EL (cell line): ENCODE measurements around the gene UBE3B.

Experiments
- DNase-seq: peaks from one replicate; pipeline ENCODE4 v3.0.0-alpha.2; 2016

UBE3B gene

DNA sequence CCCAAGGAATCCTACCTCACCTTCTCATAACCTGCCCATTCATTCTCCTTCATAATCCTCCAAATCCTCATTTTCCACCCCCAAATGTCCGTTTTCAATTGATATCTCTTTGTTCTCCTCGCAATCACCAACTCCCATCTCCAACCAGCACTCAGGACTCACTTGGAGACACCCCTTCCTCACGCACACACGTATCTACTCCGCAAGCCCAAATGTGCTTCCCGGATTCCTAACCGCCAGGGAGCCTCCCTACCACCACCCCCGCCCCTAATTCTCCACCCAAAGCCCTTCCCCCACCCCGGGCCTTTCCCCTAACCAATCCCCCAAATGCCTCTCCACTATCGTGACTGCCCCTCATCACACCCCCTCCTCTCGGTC lies 638 bp upstream of the UBE3B start:
- DNase-seq: no peak

DNA sequence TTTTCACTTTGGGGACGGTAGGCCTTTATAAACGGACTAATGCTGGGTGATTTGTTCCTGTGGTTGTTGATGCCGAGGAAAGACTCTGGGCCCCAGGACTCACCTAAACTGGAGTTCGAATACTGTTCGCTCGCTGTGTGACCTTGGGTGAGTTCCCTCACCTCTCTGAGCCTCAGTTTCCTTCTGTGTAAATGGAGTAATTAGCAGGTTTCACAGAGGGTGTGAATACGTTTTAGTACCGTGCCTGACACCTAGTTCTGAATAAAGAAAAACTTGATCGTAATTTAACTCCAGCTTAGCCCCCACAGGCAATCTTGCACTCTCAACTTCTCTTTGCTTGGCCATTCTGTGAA lies 505 bp downstream of the UBE3B start:
- no peak for DNase-seq

DNA sequence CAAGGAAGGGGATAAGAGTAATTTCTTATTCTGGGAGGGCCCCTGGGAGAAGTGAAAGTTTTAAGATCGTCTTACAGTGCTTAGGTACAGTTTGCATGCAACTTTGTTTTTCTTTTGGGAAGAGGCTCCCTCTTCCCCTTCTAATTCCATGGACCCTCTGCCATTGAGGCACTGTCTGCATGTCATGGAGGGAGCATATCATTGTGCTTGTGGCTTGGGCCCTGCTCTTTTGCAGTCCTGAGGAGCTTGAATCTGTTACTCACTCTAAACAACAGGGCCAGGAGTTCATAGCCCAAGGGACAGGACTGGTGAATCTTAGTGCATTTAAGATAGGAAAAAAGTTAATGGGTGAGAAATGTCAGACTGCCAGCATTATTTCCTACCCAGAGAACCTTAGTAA lies 2.3 kb downstream of the UBE3B start:
- DNase-seq: no peak

DNA sequence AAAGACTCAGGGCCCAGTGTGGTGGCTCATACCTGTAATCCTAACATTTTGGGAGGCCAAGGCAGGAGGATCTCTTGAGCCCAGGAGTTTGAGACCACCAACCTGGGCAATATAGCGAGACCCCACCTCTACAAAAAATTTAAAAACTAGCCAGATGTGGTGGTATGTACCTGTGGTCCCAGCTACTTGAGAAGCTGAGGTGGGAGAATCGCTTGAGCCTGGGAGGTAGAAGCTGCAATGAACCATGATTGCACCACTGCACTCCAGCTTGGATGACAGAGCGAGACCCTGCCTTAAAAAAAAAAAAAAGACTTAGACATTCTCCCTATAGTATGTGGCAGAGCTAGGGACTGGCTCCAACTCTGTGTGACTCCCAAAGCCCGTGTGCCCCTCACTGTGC lies 2.9 kb downstream of the UBE3B start:
- no peak for DNase-seq

DNA sequence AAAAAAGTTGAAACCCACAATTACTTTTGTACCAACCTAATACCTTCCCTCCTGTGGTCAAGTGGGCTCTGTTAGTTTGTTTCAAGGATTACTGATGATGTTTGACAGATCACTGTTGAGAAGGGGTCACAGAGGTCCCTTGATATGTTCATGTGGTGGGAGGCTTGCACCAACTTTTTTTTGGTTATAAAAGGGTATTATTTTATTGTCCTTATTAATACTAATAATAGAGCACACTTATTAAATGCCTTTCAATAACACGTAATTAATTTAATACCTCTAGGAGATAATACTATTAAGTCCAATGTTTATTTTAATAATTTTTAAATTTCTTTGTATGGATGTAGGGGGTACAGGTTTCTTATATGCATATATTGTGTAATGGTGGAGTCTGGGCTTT lies 4.4 kb downstream of the UBE3B start:
- DNase-seq: no peak

DNA sequence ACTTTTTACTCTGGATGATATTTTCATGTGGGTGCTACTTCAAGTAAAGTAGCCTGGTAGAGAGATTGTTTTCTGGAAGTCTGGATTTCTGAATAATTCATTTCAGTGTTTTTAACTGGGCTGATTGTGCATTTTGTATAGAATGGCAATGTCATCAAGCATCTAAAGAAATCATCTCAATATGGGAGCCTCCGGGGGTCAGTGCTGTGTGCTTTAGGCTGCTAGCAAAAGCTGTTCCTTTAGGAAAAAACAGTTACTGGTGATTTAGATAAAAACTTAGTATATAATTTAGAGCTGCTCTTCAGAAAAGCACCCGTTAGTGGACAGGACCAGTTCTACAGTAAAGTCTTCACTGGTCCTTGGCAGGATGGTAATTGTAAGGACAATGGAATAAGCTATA lies 5.1 kb downstream of the UBE3B start:
- DNase-seq: no peak

DNA sequence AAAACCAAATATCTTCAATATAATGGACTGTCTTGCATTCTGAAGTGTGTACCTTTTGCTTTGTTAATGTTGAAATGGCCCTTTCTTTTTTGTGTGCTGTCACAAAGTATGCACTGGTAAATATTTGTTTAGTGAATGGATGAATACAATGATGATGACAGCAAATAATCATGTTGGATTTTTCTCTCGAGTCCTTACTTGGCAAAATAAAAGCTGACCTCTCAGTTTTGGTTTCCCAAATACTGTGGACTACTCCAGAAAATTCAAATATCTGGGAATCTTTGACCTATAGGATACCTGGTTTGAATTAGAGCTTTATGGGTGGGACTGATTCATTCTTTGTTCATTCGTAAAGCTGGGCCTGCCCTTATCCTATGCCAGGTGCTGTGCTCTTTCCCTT lies 5.5 kb downstream of the UBE3B start:
- no peak for DNase-seq

DNA sequence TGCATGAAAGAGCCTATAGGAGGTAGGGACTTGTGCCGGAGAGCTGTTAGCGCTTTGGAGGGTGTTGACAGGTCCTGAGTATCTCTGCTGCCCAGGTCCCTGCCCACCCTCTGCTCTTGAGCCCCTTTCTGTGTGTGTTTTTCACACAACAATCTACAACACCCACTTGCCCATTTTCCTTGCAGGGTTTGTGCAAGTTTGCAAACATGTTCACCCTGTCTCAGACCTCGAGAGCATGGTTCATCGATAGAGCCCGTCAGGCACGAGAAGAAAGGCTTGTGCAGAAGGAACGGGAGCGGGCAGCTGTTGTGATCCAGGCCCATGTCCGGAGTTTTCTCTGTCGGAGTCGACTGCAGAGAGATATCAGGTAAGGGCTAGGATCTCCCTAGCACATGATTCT lies 5.9 kb downstream of the UBE3B start:
- DNase-seq: no peak

DNA sequence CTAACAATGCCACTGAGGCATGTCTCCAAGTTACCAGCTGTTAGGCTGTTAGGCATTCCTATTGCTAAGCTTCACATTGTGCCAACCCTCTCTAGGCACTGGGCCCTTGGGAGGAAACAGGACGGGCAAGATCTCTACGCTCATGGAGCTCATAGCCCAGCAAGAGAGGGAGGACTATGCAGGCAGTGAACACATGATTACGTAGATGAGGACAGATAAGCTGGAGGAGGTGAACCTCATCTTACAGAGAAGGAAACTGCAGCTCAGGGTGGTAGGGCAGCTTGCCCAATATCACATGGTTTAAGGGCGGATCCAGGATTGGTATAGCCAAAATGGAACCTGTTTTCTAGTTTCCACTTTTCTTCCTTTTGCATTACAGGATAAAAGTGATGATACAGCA lies 7.8 kb downstream of the UBE3B start:
- DNase-seq: no peak

DNA sequence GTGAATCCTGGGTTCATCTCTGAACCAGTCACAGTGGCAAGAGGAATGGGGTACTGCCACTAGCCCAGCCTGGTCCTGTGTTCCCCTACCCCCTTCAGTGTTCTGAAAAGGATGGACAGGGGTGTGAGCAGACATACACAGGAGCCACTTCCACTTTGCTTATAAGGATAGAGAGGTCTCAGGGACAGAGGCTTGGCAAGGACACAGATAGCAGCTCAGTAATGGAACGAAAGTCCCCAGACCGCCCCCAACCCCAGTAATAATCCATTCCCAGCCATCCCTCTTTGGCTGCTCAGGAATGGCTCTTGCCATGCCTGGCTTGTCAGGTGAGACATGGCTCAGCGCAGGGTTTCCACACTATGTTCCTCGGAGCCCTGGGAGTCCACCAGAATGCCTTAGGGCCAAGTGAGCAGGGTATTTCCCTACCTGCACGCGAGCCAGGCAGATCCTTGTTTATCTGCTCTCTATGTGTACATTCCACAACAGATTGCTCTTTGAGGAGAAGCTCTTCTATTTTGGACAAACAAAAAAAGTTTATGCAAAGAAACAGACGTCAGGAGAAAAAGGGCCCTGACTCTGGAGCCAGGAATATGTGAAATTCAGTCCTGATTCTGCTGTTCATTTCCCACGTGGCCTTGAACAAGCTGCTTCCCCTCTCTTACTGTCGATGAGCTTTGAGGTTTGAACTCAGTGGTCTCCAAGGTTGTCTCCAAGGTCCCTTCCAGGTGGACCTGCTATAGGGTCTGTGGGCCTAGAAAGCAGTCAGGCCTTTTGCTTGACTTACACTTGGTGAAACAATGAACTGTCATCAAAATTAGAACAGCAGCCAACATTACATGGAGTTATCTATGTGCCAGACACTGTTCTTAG lies 10.0 kb downstream of the UBE3B start:
- no peak for DNase-seq

DNA sequence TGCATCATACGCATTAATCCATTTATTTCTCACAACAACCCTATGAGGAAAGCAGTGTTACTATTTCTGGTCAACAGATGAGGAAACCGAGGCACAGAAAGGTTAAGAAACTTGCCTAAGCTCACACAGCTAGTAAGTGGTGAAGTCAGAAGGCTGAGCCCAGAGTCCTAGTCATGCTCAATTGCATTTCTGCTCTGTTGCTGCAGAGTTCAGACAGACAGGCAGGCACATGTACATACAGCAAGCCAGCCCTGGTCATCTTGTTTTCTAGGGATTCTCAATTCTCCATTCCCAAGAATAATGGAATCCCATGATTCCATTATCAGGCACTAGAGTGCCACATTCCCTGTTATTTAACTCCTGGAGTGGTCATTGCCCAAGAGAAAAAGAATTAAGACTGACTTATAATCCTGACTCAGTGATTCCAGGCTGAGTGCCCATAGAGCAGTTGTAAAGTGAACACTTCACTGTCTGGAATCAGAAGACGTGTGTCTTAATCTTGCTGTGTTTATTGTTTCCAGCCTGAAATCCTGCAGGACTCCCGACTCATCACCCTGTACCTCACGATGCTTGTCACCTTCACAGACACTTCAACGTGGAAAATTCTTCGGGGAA lies 10.7 kb downstream of the UBE3B start:
- DNase-seq: no peak

DNA sequence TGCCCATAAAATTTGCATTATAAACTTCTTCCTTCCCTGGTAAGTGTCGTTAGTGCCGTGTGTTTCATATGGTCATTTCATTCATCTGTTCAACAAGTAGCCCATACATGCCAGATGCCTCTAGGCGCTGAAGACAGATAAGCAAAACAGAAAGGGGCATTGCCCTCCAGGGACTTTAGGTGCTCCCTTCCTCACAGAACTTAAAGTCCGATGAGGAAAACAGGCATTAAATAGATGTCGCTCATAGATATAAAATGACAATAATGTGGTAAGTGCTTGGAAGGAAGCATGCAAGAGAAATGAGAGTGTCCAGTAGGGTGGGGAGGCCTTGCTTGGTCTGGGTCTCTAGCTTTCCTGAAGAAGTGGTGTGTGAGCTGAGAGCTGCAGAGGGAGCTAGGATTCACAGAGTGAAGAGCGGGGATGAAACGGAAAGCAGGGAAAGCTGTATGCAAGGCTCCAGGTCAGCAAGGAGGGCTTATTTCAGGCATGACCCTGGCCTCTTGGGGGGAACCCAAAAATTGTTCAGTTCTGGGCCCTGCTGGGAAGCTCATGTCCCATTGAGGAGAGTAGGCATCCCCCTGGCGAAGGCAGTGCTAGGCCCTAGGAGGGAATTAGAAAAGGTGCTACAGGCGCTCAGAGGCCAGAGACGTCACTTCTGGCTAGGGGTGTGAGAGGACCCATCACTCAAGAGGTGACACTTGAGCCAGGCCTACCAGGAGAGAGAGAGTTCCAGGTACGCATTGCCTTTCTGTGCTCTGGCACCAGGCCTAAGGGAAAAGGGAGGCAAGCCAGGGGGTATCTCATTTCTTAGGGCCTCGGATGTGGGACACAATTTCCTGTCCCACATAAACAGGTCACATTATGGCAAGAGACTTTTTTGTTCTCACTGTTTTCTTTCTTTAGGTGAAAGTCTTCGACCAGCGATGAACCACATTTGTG lies 11.9 kb downstream of the UBE3B start:
- no peak for DNase-seq

DNA sequence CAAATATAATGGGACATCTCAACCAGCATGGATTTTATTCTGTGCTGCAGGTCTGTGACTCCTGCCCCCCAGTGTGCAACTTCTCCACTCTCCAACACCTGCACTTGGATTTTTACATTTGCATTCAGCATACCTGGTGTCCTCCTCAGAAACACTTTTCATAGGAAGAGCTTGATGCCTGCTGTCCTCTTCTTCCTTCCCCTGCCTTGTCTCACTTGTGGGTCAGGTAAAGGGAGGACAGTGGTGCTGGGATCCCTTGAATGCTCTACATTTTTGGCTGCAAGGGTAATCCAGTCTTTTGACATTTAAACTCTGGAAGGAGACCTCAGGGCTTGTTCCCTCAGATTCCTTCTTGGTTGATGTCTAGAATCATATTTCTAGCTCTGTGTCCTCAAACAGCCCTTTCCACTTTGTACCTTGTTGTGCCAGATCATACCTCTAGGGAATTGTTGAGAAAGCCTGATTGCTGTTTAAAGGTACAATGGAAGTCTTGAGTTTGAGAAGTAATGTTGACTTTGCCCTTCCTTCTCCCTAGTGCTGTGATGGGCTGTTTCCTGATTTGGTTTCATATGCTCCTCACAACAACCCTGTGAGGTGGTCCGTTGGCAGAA lies 12.6 kb downstream of the UBE3B start:
- DNase-seq: no peak

DNA sequence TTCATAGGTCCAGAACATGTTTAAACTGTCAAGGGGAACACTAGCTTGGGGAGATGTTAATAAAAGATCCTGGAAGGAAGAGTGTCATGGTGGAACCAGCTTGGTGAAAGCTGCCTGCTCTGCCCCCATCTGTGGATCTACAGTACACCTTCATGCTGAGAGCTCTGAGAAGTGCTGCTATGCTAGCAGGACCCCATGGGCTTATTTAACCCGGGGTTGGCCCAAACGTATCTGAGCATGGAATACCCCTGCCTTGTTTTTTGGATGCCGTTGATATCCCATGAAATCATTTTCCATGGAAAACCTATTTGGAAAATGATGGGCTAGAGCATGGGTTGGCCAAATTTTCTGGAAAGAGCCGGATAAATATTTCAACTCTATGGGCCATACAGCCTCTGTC lies 14.2 kb downstream of the UBE3B start:
- DNase-seq: no peak

DNA sequence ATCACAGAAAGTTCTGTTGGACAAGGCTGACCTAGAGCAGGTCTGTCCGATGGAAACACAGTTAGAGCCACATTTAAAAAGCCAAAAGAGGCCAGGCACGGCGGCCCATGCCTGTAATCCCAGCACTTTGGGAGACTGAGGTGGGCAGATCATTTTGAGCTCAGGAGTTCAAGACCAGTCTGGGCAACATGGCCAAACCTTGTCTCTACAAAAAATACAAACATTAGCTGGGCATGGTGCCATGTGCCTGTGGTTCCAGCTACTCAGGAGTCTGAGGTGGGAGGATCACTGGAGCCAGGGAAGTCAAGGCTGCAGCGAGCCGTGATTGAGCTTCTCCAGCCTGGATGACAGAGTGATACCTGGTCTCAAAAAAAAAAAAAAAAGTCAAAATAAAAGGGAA lies 14.9 kb downstream of the UBE3B start:
- DNase-seq: no peak

DNA sequence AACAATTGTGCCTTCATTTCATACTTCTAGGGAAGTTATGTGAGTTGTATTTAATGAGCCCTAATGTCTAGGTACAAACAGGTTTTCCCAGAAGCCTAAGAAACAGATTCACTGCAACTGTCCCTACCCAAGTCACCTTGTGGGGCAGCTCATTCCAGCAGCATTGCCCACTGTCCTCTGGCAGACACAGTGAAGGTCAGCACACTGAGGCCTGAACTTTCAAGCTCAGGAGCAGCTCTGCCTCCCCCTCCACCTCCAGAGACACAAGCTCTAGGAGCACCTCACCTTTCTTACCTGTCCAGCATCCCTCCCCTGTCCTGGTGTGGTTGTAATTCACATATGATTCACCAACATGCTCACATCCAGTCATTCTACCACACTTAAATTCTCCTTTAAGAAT lies 15.7 kb downstream of the UBE3B start:
- DNase-seq: no peak

DNA sequence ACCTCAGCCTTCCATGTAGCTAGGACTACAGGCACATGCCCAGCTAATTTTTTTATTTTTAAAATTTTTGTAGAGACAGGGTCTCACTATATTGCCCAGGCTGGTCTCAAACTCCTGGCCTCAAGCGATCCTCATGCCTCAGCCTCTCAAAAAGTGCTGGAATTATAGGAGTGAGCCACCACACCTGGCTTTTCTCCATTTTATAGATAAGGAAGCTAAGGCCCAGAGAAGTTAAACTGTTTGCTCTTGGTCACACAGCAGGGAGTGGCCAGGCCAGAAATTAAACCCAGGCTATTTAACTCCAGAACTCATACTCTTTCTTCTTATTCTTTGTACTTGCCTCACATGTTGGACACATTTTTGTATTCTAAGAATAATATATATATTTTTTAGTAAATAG lies 16.5 kb downstream of the UBE3B start:
- DNase-seq: no peak

DNA sequence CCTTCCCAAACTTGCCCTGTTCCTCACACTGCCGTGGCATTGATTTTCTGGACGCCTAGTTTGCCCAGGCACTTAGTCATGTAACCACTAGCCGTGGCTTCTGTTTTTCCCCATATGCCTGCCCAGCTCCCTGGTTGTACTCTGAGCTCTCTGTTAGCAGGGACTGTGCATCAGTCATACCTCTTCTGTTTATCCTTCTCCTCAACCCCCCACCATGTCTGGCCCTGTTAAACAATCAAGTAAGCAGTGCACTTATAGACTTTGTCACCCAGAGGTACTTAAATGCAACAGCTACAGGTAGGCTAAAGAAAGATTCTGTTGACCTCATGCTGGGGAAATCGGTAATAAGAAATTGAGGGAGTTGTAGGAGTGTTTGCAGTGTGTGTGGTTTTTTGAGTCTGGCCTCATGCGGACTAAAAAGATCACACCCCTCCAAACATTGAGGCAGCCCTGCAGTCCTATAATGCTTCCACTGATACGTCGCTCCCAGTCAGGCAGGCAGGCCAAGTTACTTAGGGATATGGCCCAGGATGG lies 17.0 kb downstream of the UBE3B start:
- DNase-seq: no peak

DNA sequence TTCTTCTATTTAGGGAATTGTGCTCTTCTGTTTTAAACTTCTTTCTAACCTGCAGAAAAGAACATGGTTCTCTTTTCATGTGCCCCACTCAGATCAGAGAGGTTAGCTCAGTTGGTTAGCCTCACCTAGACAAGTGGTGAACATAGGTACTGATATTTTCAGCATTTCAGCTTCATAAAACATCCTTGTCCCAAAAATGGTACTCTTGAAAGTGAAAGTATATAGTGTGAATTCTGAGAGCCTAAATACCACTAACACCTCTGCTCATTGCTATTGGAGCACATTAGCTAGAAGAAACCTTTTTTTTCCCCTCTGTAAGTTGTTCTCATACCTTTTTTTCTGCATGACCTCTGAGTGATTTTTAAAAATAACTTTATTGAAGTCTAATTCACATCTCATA lies 17.6 kb downstream of the UBE3B start:
- DNase-seq: no peak

DNA sequence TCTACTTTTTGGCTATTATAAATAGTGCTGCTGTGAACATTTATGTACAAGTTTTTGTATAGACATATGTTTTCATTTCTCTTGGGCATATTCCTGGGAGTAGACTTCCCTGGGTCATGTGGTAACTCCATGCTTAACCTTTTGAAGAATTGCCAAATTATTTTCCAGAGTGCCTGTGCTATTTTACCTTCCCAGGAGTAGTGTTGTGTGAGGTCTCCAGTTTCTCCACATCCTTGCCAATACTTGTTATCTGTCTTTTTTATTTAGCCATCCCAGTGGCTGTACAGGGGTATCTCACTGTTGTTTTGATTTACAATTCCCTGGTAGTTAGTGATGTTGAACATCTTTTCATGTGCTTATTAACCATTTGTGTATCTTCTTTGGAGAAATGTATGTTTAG lies 18.9 kb downstream of the UBE3B start:
- no peak for DNase-seq

DNA sequence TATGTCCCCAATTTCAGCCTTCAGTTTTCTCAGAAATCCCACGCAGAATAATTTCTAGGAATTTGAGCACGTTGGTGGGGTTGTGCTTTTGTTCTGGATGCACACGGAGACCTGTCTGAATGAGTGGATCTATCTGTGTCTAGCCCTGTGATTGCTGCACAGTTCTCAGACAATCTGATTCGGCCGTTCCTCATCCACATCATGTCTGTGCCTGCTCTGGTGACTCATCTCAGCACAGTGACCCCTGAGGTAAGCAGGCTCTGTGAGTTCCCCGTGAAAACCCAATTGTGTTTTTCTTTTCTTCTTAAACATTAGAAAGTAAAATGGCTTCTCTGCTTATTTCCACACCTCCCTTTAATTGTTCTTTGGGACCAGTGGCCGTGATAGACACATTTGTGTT lies 20.2 kb downstream of the UBE3B start:
- peak; percentile 26 for DNase-seq

DNA sequence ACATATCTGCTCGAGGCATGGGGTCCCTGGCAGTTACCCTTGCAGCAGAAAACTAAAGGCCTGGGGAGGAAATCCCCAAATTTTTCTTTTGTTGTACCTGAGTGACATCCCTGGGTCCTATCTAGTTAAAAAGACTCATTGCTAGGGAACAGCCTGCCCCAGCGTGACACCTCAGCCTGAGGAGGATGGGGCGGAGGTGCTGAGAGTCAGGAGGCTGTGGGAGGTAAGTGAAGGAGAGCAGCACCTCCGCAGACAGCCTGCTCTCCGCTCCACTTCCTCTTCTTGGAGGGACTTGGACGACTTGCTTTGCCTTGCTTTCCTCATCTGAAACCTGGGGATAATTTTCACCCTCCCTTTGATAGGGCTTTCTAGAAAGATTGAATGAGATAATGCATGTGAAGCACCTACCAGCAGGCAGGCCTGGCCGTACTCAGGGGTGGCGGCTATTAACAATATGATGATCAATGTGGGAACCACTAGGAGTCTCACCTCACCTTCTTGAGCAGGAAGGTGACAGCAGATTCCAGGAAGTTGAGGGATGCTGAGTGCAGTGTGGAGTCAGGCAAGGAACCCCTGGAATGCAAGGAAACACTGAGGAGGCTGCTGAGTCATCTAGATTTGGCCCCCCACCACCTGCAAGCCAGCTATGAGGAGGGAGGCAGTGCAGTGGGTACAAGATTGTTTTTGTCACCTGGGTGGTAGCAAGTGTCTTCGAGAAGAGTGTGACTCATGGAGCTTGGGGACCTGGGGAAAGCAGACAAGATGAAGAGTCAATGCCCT lies 23.2 kb downstream of the UBE3B start:
- DNase-seq: no peak
